T-helper 22 cell (primary cell): ENCODE results near the gene CPED1.
"Not testable (repeated sequence)": the region's sequence is repeated elsewhere in the genome, so short reads cannot be mapped to it uniquely, and the experiment has no call there.

ENCODE experiments used
- DNase-seq: peaks from one replicate; pipeline ENCODE4 v3.0.0-alpha.2; 2020; ENCODE audit warnings: low read depth

CPED1 gene

GRCh38 chr7:121097577-121097976, 109.1 kb downstream of the CPED1 start:
- DNase-seq: no peak

- DNase-seq: no peak
Measured at GRCh38 chr7:121099572-121099971, 111.1 kb downstream of the CPED1 start.

- no peak for DNase-seq
Measured at GRCh38 chr7:121101083-121101482, 112.6 kb downstream of the CPED1 start.

GRCh38 chr7:121101621-121102020, 113.1 kb downstream of the CPED1 start:
- no peak for DNase-seq

GRCh38 chr7:121102619-121103018, 114.1 kb downstream of the CPED1 start:
- DNase-seq: no peak

- DNase-seq: no peak
Measured at GRCh38 chr7:121103086-121103485, 114.6 kb downstream of the CPED1 start.

GRCh38 chr7:121103579-121103978, 115.1 kb downstream of the CPED1 start:
- no peak for DNase-seq

GRCh38 chr7:121105262-121105661, 116.8 kb downstream of the CPED1 start:
- no peak for DNase-seq

GRCh38 chr7:121107923-121108498, 119.5 kb downstream of the CPED1 start:
- DNase-seq: no peak

GRCh38 chr7:121109145-121109544, 120.6 kb downstream of the CPED1 start:
- DNase-seq: no peak

- no peak for DNase-seq
Measured at GRCh38 chr7:121113288-121113687, 124.8 kb downstream of the CPED1 start.

GRCh38 chr7:121116396-121116795, 127.9 kb downstream of the CPED1 start:
- no peak for DNase-seq

GRCh38 chr7:121119047-121119446, 130.5 kb downstream of the CPED1 start:
- DNase-seq: no peak

GRCh38 chr7:121123032-121123431, 134.5 kb downstream of the CPED1 start:
- DNase-seq: no peak

GRCh38 chr7:121125454-121125853, 136.9 kb downstream of the CPED1 start:
- not testable (repeated sequence) for DNase-seq

- no peak for DNase-seq
Measured at GRCh38 chr7:121126201-121126600, 137.7 kb downstream of the CPED1 start.

GRCh38 chr7:121126801-121127534, 138.5 kb downstream of the CPED1 start:
- DNase-seq: no peak

- DNase-seq: no peak
Measured at GRCh38 chr7:121132940-121133339, 144.4 kb downstream of the CPED1 start.

- no peak for DNase-seq
Measured at GRCh38 chr7:121133444-121133843, 144.9 kb downstream of the CPED1 start.

GRCh38 chr7:121137580-121137979, 149.1 kb downstream of the CPED1 start:
- DNase-seq: no peak

- no peak for DNase-seq
Measured at GRCh38 chr7:121138262-121138933, 149.9 kb downstream of the CPED1 start.

- DNase-seq: no peak
Measured at GRCh38 chr7:121139427-121139826, 150.9 kb downstream of the CPED1 start.

- no peak for DNase-seq
Measured at GRCh38 chr7:121140790-121141189, 152.3 kb downstream of the CPED1 start.
